GM19397 (cell line): ENCODE results near the gene FBLN7.
"Not testable (repeated sequence)": the region's sequence is repeated elsewhere in the genome, so short reads cannot be mapped to it uniquely, and the experiment has no call there.

Source experiments
- ATAC-seq: cut with Tn5 transposase; IDR thresholded peaks from one replicate; pipeline ENCODE4 v1.9.1; 2021; ENCODE audit warnings: mild to moderate bottlenecking, moderate library complexity; ENCODE audit not compliant: unreplicated experiment

Gene FBLN7

GRCh38 chr2:112138159-112139032 lies at the start of gene FBLN7:
Gene FBLN7, plus strand, starts transcription at chr2:112138385. Its CDS starts 271 bp downstream, at chr2:112138656.
- ATAC-seq: no peak

- no peak for ATAC-seq
These were observed 48.8 kb upstream of the FBLN7 start for GRCh38 chr2:112089375-112089774.

- ATAC-seq: no peak
These were observed 45.7 kb upstream of the FBLN7 start for GRCh38 chr2:112092286-112093041.

GRCh38 chr2:112093216-112093615 lies 45.0 kb upstream of the FBLN7 start:
- ATAC-seq: no peak

- ATAC-seq: no peak
These were observed 42.5 kb upstream of the FBLN7 start for GRCh38 chr2:112095681-112096080.

GRCh38 chr2:112096098-112096497 lies 42.1 kb upstream of the FBLN7 start:
- no peak for ATAC-seq

GRCh38 chr2:112108178-112108832 lies 29.9 kb upstream of the FBLN7 start:
- ATAC-seq: no peak

- no peak for ATAC-seq
These were observed 28.9 kb upstream of the FBLN7 start for GRCh38 chr2:112109278-112109677.

GRCh38 chr2:112110966-112111365 lies 27.2 kb upstream of the FBLN7 start:
- no peak for ATAC-seq

GRCh38 chr2:112113354-112113753 lies 24.8 kb upstream of the FBLN7 start:
- ATAC-seq: not testable (repeated sequence)

GRCh38 chr2:112118148-112118547 lies 20.0 kb upstream of the FBLN7 start:
- no peak for ATAC-seq

GRCh38 chr2:112121682-112122254 lies 16.4 kb upstream of the FBLN7 start:
- ATAC-seq: no peak

GRCh38 chr2:112129060-112129459 lies 9.1 kb upstream of the FBLN7 start:
- ATAC-seq: no peak

GRCh38 chr2:112133344-112133743 lies 4.8 kb upstream of the FBLN7 start:
- ATAC-seq: no peak

- ATAC-seq: no peak
These were observed 4.1 kb upstream of the FBLN7 start for GRCh38 chr2:112134120-112134519.

GRCh38 chr2:112136096-112136495 lies 2.1 kb upstream of the FBLN7 start:
- ATAC-seq: no peak

- ATAC-seq: no peak
These were observed 548 bp upstream of the FBLN7 start for GRCh38 chr2:112137516-112138158.

GRCh38 chr2:112139033-112139614 lies 939 bp downstream of the FBLN7 start:
- ATAC-seq: not testable (repeated sequence)

GRCh38 chr2:112139661-112140204 lies 1.5 kb downstream of the FBLN7 start:
- not testable (repeated sequence) for ATAC-seq
